GM12878 (cell line): ENCODE data around the gene KERA. TPM values are rescaled to one million over a fixed set of nuclear protein-coding genes. Genes with fewer than 3 reads are reported as not detected.

ENCODE experiments used
- ATAC-seq: fragments of 200-7000 bp; cut with Tn5 transposase; 3 replicates; pipeline ENCODE4 v1.9.1; 2020; ENCODE audit warnings: mild to moderate bottlenecking, moderate library complexity
- BruUV-seq: library from RNA; stranded (reverse); fragments of 400-500 nt; replicated peaks from 2 replicates; lab custom pipeline; 2021; lab: Mats Ljungman, UMichigan
- CTCF ChIA-PET: fragments of 300-600 bp; sonication (Branson Sonifier 250); formaldehyde crosslinking; extraction: SDS; loops from one replicate; lab custom pipeline; 2021; ENCODE audit warnings: inconsistent platforms; lab: Yijun Ruan, JAX
- POLR2A ChIA-PET: fragments of 350-600 bp; formaldehyde crosslinking; extraction: SDS; loops from one replicate; lab custom pipeline; 2021; ENCODE audit warnings: inconsistent platforms; lab: Charles Lee
- RAD21 ChIA-PET: fragments of 300-600 bp; sonication (Branson Sonifier 250); formaldehyde crosslinking; loops from one replicate; lab custom pipeline; 2023; ENCODE audit warnings: antibody characterized with exemption; ENCODE audit not compliant: unreplicated experiment; lab: Charles Lee
- SMC1A ChIA-PET: fragments of 300-600 bp; sonication (Branson Sonifier 250); formaldehyde crosslinking; loops from one replicate; lab custom pipeline; 2023; ENCODE audit not compliant: unreplicated experiment, uncharacterized antibody; lab: Charles Lee
- DNase-seq: peaks from one replicate; pipeline ENCODE4 v3.0.0-alpha.2; 2011; ENCODE audit warnings: low read depth, low spot score
- FAIRE-seq: peaks from 3 replicates; lab custom pipeline; 2011; peaks lifted over from hg19 to GRCh38; lab: Jason Lieb, UNC
- H2AFZ ChIP-seq: 2 replicates; pipeline ENCODE4 v1.6.0; 2011; ENCODE audit warnings: low read depth, low read length, control low read depth; ENCODE audit not compliant: control insufficient read depth
- H3K27ac ChIP-seq: 2 replicates; pipeline ENCODE4 v1.5.1; 2011; ENCODE audit warnings: control low read depth; ENCODE audit not compliant: control insufficient read depth, insufficient read depth
- H3K27me3 ChIP-seq, 2 experiments: replicated peaks in 1 of 2; 2 replicates each; pipeline versions ENCODE4 v1.6.0 to v1.6.1; 2011; ENCODE audit warnings: low read length in 1 of 2; ENCODE audit not compliant: control insufficient read depth in 2 of 2, insufficient read depth in 2 of 2
- H3K36me3 ChIP-seq, 2 experiments: 2 replicates each; pipeline ENCODE4 v1.5.1; 2011; ENCODE audit warnings: low read length in 1 of 2; ENCODE audit not compliant: control insufficient read depth in 2 of 2, insufficient read depth in 2 of 2
- H3K4me1 ChIP-seq: 2 replicates; pipeline ENCODE4 v1.6.1; 2011; ENCODE audit warnings: mild to moderate bottlenecking, low read length, moderate library complexity, mixed read lengths; ENCODE audit not compliant: control insufficient read depth, insufficient read depth
- H3K4me2 ChIP-seq: 2 replicates; pipeline ENCODE4 v1.6.0; 2011; ENCODE audit warnings: control low read depth; ENCODE audit not compliant: control insufficient read depth, insufficient read depth
- H3K4me3 ChIP-seq: fragments of 200-600 bp; sonication (generic); 2 replicates; pipeline ENCODE4 v1.5.1; 2016
- H3K79me2 ChIP-seq: 2 replicates; pipeline ENCODE4 v1.6.0; 2011; ENCODE audit warnings: low read length; ENCODE audit not compliant: control insufficient read depth, insufficient read depth
- H3K9ac ChIP-seq: 2 replicates; pipeline ENCODE4 v1.8.0; 2011; ENCODE audit warnings: low read length, control low read depth, mixed read lengths; ENCODE audit not compliant: control insufficient read depth, insufficient read depth
- H3K9me3 ChIP-seq: replicated peaks from 3 replicates; pipeline ENCODE4 v1.5.1; 2011; ENCODE audit warnings: mild to moderate bottlenecking, low read length; ENCODE audit not compliant: control insufficient read depth, insufficient read depth
- H4K20me1 ChIP-seq: 2 replicates; pipeline ENCODE4 v1.6.0; 2011; ENCODE audit not compliant: control insufficient read depth, insufficient read depth
- CEBPB ChIP-seq, 2 experiments: fragments of 150-350 bp in 1 of 2; IDR thresholded peaks; 2 replicates each; pipeline ENCODE4 v1.6.1; 2012 to 2014; ENCODE audit warnings: low read depth in 2 of 2, low read length in 2 of 2, borderline replicate concordance in 1 of 2, inconsistent platforms in 1 of 2
- CHD1 ChIP-seq: IDR thresholded peaks from 2 replicates; pipeline ENCODE4 v1.6.1; 2012; ENCODE audit warnings: low read depth, low read length, improper control_type of control experiment
- CUX1 ChIP-seq: IDR thresholded peaks from 2 replicates; pipeline ENCODE4 v1.6.1; 2012; ENCODE audit warnings: improper control_type of control experiment, low read depth, low read length; ENCODE audit not compliant: insufficient replicate concordance
- DPF2 ChIP-seq: fragments of 450-650 bp; IDR thresholded peaks from 2 replicates; pipeline ENCODE4 v1.6.1; 2017; ENCODE audit warnings: mild to moderate bottlenecking
- E2F4 ChIP-seq: IDR thresholded peaks from 2 replicates; pipeline ENCODE4 v1.6.1; 2012; ENCODE audit warnings: low read depth, low read length, improper control_type of control experiment
- KAT2A ChIP-seq: conservative IDR thresholded peaks from 2 replicates; pipeline ENCODE4 v1.6.1; 2011; ENCODE audit warnings: low read depth, low read length; ENCODE audit not compliant: control insufficient read depth
- MAX ChIP-seq: IDR thresholded peaks from 2 replicates; pipeline ENCODE4 v1.6.1; 2012; ENCODE audit warnings: low read depth, low read length, improper control_type of control experiment
- MEF2A ChIP-seq: IDR thresholded peaks from 2 replicates; pipeline ENCODE4 v1.6.1; 2011; ENCODE audit warnings: low read depth, mild to moderate bottlenecking, low read length, moderate library complexity; ENCODE audit not compliant: insufficient read depth
- RCOR1 ChIP-seq: conservative IDR thresholded peaks from 2 replicates; pipeline ENCODE4 v1.6.1; 2012; ENCODE audit warnings: low read depth, low read length, improper control_type of control experiment
- RELB ChIP-seq: fragments of 450-650 bp; IDR thresholded peaks from 2 replicates; pipeline ENCODE4 v1.6.1; 2017; ENCODE audit warnings: low read depth, mild to moderate bottlenecking, moderate library complexity
- WGBS: methylation state at CpG from one replicate; pipeline ENCODE4 v1.1.6; 2016; ENCODE audit warnings: low lambda C conversion rate; ENCODE audit not compliant: insufficient replicate concordance, insufficient coverage; ENCODE audit errors: missing lambda C conversion rate; 5-methylcytosine and 5-hydroxymethylcytosine counted together
- in situ Hi-C: fragments of 300-500 bp; cut with MboI; formaldehyde crosslinking; loops from 9 replicates; pipeline ENCODE4 v1.14.3; 2018; ENCODE audit warnings: mixed read lengths
- intact Hi-C: fragments of 100-400 bp; cut with micrococcal nuclease; formaldehyde crosslinking; loops from one replicate; pipeline ENCODE4 v1.14.2; 2022; ENCODE audit not compliant: unreplicated experiment
- polyA plus RNA-seq, 11 experiments: library from polyadenylated mRNA; depleted of rRNA in 4 of 11; unstranded in 6 of 11; stranded (reverse) in 5 of 11; fragments of >200 nt; fragmentation: Nextera tagmentation in 4 of 11; fragmentation: Illumina TruSeq in 1 of 11; extraction: Ambion mirVana in 4 of 11; extraction: Trizol in 1 of 11; gene quantifications; 1 replicate in 1 of 11; 2 replicates in 10 of 11; pipeline versions ENCODE4 v1.2.1 to v1.2.3, GENCODE V29; 2011 to 2016; ENCODE audit warnings: inconsistent platforms in 2 of 11, missing spikeins in 2 of 11, low read depth in 1 of 11
- total RNA-seq, 4 experiments: library from RNA; depleted of rRNA in 3 of 4; stranded (reverse); fragments of >200 nt in 3 of 4; fragmentation: Illumina TruSeq in 1 of 4; extraction: Trizol in 1 of 4; gene quantifications; 2 replicates each; pipeline versions ENCODE4 v1.2.1 to v1.2.3, GENCODE V29; 2013 to 2021

The KERA gene
- total and polyA plus RNA-seq, 10 of the 15 experiments (the other 5 are each of a cell fraction or from before 2014, with no cell fraction given): not detected

- TF ChIP-seq CUX1: no peak
Measured at GRCh38 chr12:91058786-91059185, 962 bp upstream of the KERA start (continued).

GRCh38 chr12:91056488-91056887 is 1.3 kb downstream of the KERA start:
- Histone ChIP-seq H3K36me3 (no peaks in the 10 kb centered on the region), H3K27me3 (no peaks in the 10 kb centered on the region), H3K4me1 (no peaks in the 10 kb centered on the region), H3K79me2 (no peaks in the 10 kb centered on the region), H3K27ac (no peak overlapping the region), H3K9me3 (no peaks in the 10 kb centered on the region), H3K4me3 (no peak overlapping the region), H3K4me2 (no peak overlapping the region), H4K20me1 (no peaks in the 10 kb centered on the region), H3K9ac (no peak overlapping the region), H2AFZ (no peak overlapping the region)
- POLR2A ChIA-PET: no interaction called here
- no TSS peak for BruUV-seq
- DNase-seq: no peak
- ATAC-seq: no peak
- in situ Hi-C loops: no loop called here
- RAD21 ChIA-PET: no interaction called here
- no peak for FAIRE-seq
- 11% methylated on average over 2 of the region's 2 CpGs for WGBS
- CTCF ChIA-PET: interaction anchor here (0.6 kb wide), 1 partner anchor 254 kb away, joined by 3 read pairs; no protein-coding TSS in a partner anchor
- SMC1A ChIA-PET: interaction anchor here (1.5 kb wide), 1 partner anchor 52 kb away, joined by 4 read pairs; no protein-coding TSS in a partner anchor
- intact Hi-C loops: no loop called here
- no peak for TF ChIP-seq CEBPB (IDR thresholded peaks at IDR 0.05; ENCODE audit: borderline replicate concordance in 1 of 2, low read depth in 2 of 2, low read length in 2 of 2)
- TF ChIP-seq RCOR1: no peak
- no peak for TF ChIP-seq CHD1
- TF ChIP-seq E2F4: no peak
- TF ChIP-seq KAT2A: no peak
- TF ChIP-seq MEF2A: no peak
- TF ChIP-seq MAX: no peak
- TF ChIP-seq DPF2: no peak
- no peak for TF ChIP-seq RELB
